ENCODE data around the gene LUZP1. TPM values are rescaled to one million over a fixed set of nuclear protein-coding genes. Genes with fewer than 3 reads are reported as not detected.

Gene LUZP1
- total and polyA plus RNA-seq, 8 donors, result 22.9 to 32.5 (median 29.8) TPM

DNA sequence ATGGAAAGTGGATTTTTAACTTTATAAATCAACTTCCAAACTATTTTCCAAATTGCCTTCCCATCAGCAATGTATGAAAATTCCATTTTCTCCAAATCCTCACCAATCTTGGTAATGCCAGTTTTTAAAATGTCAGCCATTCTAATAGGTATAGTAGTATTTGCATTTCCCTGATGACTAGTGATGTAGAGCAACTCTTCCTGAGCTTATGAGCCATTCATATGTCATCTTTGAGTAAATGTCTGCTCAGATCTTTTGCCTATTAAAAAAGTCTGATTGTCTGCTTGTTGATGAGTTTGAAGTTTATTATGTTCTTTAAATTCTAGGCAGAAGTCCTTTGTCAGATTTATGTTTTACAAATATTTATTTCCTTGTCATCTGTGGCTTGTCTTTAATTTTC, 94.6 kb downstream of the LUZP1 start:
- TF ChIP-seq, protein P1, sequence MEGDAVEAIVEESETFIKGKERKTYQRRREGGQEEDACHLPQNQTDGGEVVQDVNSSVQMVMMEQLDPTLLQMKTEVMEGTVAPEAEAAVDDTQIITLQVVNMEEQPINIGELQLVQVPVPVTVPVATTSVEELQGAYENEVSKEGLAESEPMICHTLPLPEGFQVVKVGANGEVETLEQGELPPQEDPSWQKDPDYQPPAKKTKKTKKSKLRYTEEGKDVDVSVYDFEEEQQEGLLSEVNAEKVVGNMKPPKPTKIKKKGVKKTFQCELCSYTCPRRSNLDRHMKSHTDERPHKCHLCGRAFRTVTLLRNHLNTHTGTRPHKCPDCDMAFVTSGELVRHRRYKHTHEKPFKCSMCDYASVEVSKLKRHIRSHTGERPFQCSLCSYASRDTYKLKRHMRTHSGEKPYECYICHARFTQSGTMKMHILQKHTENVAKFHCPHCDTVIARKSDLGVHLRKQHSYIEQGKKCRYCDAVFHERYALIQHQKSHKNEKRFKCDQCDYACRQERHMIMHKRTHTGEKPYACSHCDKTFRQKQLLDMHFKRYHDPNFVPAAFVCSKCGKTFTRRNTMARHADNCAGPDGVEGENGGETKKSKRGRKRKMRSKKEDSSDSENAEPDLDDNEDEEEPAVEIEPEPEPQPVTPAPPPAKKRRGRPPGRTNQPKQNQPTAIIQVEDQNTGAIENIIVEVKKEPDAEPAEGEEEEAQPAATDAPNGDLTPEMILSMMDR (IDR thresholded peaks at IDR 0.05), result no peak
- intact Hi-C loops (cut with DNase I), result no loop called here
- Histone ChIP-seq H3K36me3 (peaks cover 0 to 77% of the 10 kb centered on the region in 2 donors), H3K9me3 (no peaks in the 10 kb centered on the region), H3K4me1 (no peaks in the 10 kb centered on the region), H3K4me3 (no peak overlapping the region), H3K27ac (no peak overlapping the region), H3K27me3 (no peaks in the 10 kb centered on the region)
- DNase-seq, result no peak
- no peak for ATAC-seq

DNA sequence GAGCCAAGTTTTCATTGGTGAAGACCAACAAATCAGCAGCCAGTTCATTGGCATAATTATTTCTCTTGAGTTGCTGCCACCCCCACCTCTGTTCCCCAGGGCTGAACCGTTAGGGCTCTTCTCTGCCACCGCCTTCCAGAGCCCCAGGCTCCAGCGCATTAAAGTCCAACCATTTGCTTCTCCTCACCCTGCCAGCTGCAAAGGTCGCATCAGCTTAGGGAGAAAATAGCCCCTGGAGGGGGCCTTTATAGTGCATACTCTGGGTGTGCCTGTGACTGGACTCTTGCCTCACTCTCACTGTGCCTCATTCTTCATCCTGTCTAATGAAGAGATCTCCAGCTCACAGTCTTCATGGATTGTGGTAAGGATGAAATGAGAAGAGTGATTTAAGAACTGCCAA, 99.0 kb downstream of the LUZP1 start:
- intact Hi-C loops (cut with DNase I), result no loop called here
- no peaks in the 10 kb centered on the region for H3K27me3 ChIP-seq
- DNase-seq (no peak), ATAC-seq (no peak)
- peaks cover 0 to 68% of the 10 kb centered on the region in 2 donors for H3K36me3 ChIP-seq
- no peak overlapping the region for H3K27ac ChIP-seq
- TF ChIP-seq, protein P1 (IDR thresholded peaks at IDR 0.05), result no peak
- H3K4me1 ChIP-seq, result no peaks in the 10 kb centered on the region
- H3K4me3 ChIP-seq, result no peak overlapping the region
- H3K9me3 ChIP-seq, result no peaks in the 10 kb centered on the region

DNA sequence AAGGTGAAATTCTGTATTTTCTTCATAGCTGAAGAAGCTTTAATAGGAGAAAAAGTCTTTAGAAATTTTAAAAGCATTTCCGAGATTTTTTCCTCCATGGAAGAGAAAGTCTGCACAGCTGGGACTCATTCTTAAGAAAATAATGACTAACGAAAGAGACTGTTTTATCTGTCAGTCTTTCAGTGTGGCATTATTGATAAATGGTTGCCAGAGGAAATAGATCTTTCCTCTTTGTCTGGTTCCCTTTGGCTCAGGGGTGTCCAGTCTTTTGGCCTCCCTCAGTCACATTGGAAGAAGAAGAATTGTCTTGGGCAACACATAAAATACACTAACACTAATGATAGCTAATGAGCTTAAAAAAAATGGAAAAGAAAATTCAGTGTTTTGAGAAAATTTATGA, 99.5 kb downstream of the LUZP1 start:
- peaks cover 0 to 74% of the 10 kb centered on the region in 2 donors for H3K36me3 ChIP-seq
- H3K4me1 ChIP-seq, result no peaks in the 10 kb centered on the region
- H3K27ac ChIP-seq, result no peak overlapping the region
- TF ChIP-seq, protein P1 (IDR thresholded peaks at IDR 0.05), result no peak
- no peak for ATAC-seq
- no peak for DNase-seq
- intact Hi-C loops (cut with DNase I), result no loop called here
- H3K27me3 ChIP-seq, result no peaks in the 10 kb centered on the region
- no peaks in the 10 kb centered on the region for H3K9me3 ChIP-seq
- H3K4me3 ChIP-seq, result no peak overlapping the region

DNA sequence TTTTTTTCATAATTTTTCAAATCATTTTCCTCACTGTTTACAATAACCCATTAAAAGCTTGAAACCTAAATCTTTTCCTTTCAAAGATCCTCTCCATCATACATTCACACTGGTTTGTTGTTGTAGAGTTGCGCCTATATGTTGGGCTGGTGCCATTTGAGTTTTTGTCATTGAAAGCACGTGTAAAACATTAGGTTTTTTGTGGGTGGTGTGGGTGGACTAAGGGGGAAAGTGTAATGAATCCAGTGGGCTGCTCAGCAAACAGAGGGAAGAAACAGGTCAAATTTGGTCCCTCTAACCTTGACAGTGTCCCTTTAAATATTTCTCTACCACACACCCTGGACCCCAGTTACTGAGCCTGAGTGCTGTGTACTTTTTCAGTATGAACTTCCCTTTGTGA, 102.6 kb downstream of the LUZP1 start:
- DNase-seq, result no peak
- Histone ChIP-seq H3K4me1 (no peaks in the 10 kb centered on the region), H3K27me3 (no peaks in the 10 kb centered on the region), H3K4me3 (no peak overlapping the region), H3K27ac (no peak overlapping the region), H3K9me3 (no peaks in the 10 kb centered on the region), H3K36me3 (peaks cover 0 to 64% of the 10 kb centered on the region in 2 donors)
- ATAC-seq, result no peak
- TF ChIP-seq, protein P1 (IDR thresholded peaks at IDR 0.05), result no peak
- intact Hi-C loops (cut with DNase I), result no loop called here

DNA sequence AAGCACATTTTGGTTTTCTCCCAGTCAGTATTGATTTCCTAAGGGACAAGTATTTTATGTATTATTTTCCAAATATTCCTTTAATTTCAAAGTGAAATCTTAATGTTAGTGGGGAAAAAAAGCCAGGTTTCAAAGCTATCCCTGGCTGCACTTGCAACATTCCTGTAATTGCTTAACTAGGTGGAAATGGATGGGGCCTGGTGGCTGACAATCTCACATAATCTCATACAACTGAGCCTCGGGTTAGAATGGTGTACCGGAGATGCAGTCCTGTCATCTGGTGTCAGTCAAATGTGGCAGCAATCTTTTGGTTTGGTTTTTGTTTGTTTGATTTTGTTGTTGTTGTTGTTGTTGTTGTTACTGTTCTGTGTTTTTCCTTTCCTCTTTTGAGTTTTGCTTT, 103.3 kb downstream of the LUZP1 start:
- Histone ChIP-seq H3K36me3 (peaks cover 0 to 64% of the 10 kb centered on the region in 2 donors), H3K27me3 (no peaks in the 10 kb centered on the region), H3K4me3 (no peak overlapping the region), H3K9me3 (no peaks in the 10 kb centered on the region), H3K4me1 (no peaks in the 10 kb centered on the region), H3K27ac (no peak overlapping the region)
- ATAC-seq (no peak), DNase-seq (no peak)
- TF ChIP-seq, protein P1 (IDR thresholded peaks at IDR 0.05), result no peak
- intact Hi-C loops (cut with DNase I), result no loop called here

All from left lung (tissue), 10 donors.